PC-3 (cell line): ENCODE data around the gene SLAMF6. TPM values are rescaled to one million over a fixed set of nuclear protein-coding genes. Genes with fewer than 3 reads are reported as not detected.

Experiments used
- ATAC-seq: fragments of 200-7000 bp; cut with Tn5 transposase; 2 replicates; pipeline ENCODE4 v1.9.1; 2020; ENCODE audit warnings: mild to moderate bottlenecking, moderate library complexity
- BruUV-seq: library from RNA; stranded (reverse); fragments of 400-500 nt; replicated peaks from 2 replicates; lab custom pipeline; 2021; lab: Mats Ljungman, UMichigan
- CTCF ChIA-PET: fragments of 300-600 bp; sonication (Branson Sonifier 250); formaldehyde crosslinking; loops from one replicate; lab custom pipeline; 2022; ENCODE audit warnings: antibody characterized with exemption; lab: Charles Lee
- POLR2A ChIA-PET: fragments of 300-600 bp; sonication (Branson Sonifier 250); formaldehyde crosslinking; loops from one replicate; lab custom pipeline; 2022; ENCODE audit warnings: antibody characterized with exemption; ENCODE audit not compliant: unreplicated experiment; lab: Charles Lee
- DNase-seq: peaks from one replicate; pipeline ENCODE4 v3.0.0-alpha.2; 2015
- H2AFZ ChIP-seq: fragments of 300-600 bp; sonication (generic); 2 replicates; pipeline ENCODE4 v1.6.0; 2016; ENCODE audit warnings: antibody characterized with exemption, low read length
- H3F3A ChIP-seq: fragments of 300-600 bp; sonication (generic); one replicate; pipeline ENCODE4 v1.6.0; 2017; ENCODE audit warnings: antibody characterized with exemption, low read length, control low read depth, mild to moderate bottlenecking; ENCODE audit not compliant: unreplicated experiment
- H3K27ac ChIP-seq: fragments of 300-600 bp; sonication (generic); 2 replicates; pipeline ENCODE4 v1.5.1; 2016; ENCODE audit warnings: mild to moderate bottlenecking, low read length
- H3K27me3 ChIP-seq: fragments of 300-600 bp; sonication (generic); 2 replicates; pipeline ENCODE4 v1.6.1; 2016; ENCODE audit warnings: low read length, mixed read lengths
- H3K36me3 ChIP-seq: fragments of 300-600 bp; sonication (generic); 2 replicates; pipeline ENCODE4 v1.6.1; 2016; ENCODE audit warnings: low read depth, mixed run types, low read length, mixed read lengths
- H3K4me1 ChIP-seq: fragments of 300-600 bp; sonication (generic); 2 replicates; pipeline ENCODE4 v1.5.1; 2016; ENCODE audit warnings: low read length; ENCODE audit not compliant: insufficient read depth
- H3K4me2 ChIP-seq: fragments of 300-600 bp; sonication (generic); 2 replicates; pipeline ENCODE4 v1.6.0; 2016; ENCODE audit warnings: low read length
- H3K4me3 ChIP-seq: fragments of 300-600 bp; sonication (generic); 2 replicates; pipeline ENCODE4 v1.5.1; 2016; ENCODE audit warnings: mild to moderate bottlenecking, low read length, mixed read lengths
- H3K79me2 ChIP-seq: fragments of 300-600 bp; sonication (generic); 2 replicates; pipeline ENCODE4 v1.6.1; 2017; ENCODE audit warnings: low read length, mixed read lengths
- H3K9ac ChIP-seq: fragments of 300-600 bp; sonication (generic); 2 replicates; pipeline ENCODE4 v1.6.0; 2016; ENCODE audit warnings: mild to moderate bottlenecking, low read length
- H3K9me2 ChIP-seq: fragments of 300-600 bp; sonication (generic); replicated peaks from 2 replicates; pipeline ENCODE4 v1.6.1; 2016; ENCODE audit warnings: mixed run types, low read length, mixed read lengths
- H3K9me3 ChIP-seq: fragments of 300-600 bp; sonication (generic); 2 replicates; pipeline ENCODE4 v1.6.1; 2016; ENCODE audit warnings: low read length, mixed read lengths
- H4K20me1 ChIP-seq: fragments of 300-600 bp; sonication (generic); 2 replicates; pipeline ENCODE4 v1.6.1; 2016; ENCODE audit warnings: low read length, mixed read lengths
- EZH2 ChIP-seq: fragments of 300-600 bp; sonication (generic); IDR thresholded peaks from one replicate; pipeline ENCODE4 v1.6.1; 2017; ENCODE audit warnings: antibody characterized with exemption, mild to moderate bottlenecking, low read length; ENCODE audit not compliant: unreplicated experiment
- EZH2phosphoT487 ChIP-seq: fragments of 300-600 bp; sonication (generic); IDR thresholded peaks from 2 replicates; pipeline ENCODE4 v1.6.1; 2018; ENCODE audit warnings: mild to moderate bottlenecking, antibody characterized with exemption, low read length, borderline replicate concordance
- intact Hi-C: fragments of 100-400 bp; cut with micrococcal nuclease; formaldehyde crosslinking; loops from 2 replicates; pipeline ENCODE4 v1.9.0; 2023
- total RNA-seq: library from RNA; depleted of rRNA; stranded (reverse); fragments of >200 nt; gene quantifications from 2 replicates; pipeline ENCODE4 v1.2.3, GENCODE V29; 2014
- TF ChIP-seq, protein P1 (sequence below): fragments of 300-600 bp; sonication (generic); conservative IDR thresholded peaks from 2 replicates; pipeline ENCODE4 v1.5.1; 2017; ENCODE audit warnings: antibody characterized with exemption, low read depth, mild to moderate bottlenecking, low read length

The SLAMF6 gene
- total RNA-seq, 1 experiment from 2014 or later, result not detected

DNA sequence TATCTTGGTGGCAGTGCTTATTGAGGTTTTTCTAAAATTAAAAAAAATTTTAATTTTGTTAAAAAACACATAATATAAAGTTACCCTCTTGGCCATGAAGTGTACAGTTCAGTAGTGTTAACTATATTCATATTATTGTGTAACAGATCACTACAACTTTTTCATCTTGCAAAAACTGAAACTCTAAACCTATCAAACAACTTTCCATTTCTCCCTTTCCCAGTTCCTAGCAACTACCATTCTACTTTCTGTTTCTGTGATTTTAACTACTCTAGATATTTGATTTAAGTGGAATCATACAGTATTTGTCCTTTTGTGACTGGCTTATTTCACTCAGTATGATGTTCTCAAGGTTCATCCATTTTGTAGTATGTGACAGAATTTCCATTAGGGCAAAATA is 55.5 kb downstream of the SLAMF6 start:
- intact Hi-C loops, result no loop called here
- Histone ChIP-seq H3K9me3 (no peaks in the 10 kb centered on the region), H4K20me1 (no peaks in the 10 kb centered on the region), H3K9me2 (no peaks in the 10 kb centered on the region), H3K27me3 (peaks cover 74% of the 10 kb centered on the region), H3K36me3 (no peaks in the 10 kb centered on the region), H3K9ac (no peak overlapping the region), H3F3A (no peaks in the 10 kb centered on the region), H3K27ac (no peak overlapping the region), H3K4me1 (no peaks in the 10 kb centered on the region), H2AFZ (no peak overlapping the region), H3K4me3 (no peak overlapping the region), H3K79me2 (no peaks in the 10 kb centered on the region), H3K4me2 (no peak overlapping the region)
- DNase-seq (no peak), ATAC-seq (no peak)
- ChIA-PET CTCF (no interaction called here), POLR2A (no interaction called here)
- no TSS peak for BruUV-seq
- TF ChIP-seq EZH2, result no peak
- TF ChIP-seq EZH2phosphoT487, result no peak
- TF ChIP-seq, protein P1, sequence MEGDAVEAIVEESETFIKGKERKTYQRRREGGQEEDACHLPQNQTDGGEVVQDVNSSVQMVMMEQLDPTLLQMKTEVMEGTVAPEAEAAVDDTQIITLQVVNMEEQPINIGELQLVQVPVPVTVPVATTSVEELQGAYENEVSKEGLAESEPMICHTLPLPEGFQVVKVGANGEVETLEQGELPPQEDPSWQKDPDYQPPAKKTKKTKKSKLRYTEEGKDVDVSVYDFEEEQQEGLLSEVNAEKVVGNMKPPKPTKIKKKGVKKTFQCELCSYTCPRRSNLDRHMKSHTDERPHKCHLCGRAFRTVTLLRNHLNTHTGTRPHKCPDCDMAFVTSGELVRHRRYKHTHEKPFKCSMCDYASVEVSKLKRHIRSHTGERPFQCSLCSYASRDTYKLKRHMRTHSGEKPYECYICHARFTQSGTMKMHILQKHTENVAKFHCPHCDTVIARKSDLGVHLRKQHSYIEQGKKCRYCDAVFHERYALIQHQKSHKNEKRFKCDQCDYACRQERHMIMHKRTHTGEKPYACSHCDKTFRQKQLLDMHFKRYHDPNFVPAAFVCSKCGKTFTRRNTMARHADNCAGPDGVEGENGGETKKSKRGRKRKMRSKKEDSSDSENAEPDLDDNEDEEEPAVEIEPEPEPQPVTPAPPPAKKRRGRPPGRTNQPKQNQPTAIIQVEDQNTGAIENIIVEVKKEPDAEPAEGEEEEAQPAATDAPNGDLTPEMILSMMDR, result no peak

DNA sequence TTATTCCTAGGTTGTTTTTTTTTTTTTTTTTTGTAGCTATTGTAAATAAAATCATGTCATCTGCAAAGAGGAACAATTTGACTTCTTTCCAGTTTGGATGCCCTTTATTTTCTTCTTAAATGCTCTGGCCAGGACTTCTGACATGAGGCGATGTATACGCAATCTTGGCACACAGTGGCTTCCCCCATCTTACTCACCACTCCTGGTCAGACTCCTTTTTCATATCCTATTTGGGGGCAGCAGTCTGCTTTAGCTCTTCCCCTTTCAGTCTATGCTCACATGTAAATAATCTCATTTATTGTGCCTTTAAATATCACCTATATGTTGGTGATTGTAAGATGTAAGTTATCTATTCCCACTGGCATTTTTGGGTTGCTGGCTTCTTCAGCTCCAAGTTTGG is 56.1 kb downstream of the SLAMF6 start:
- no TSS peak for BruUV-seq
- Histone ChIP-seq H3K27ac (no peak overlapping the region), H2AFZ (no peak overlapping the region), H3K9me3 (no peaks in the 10 kb centered on the region), H3K9ac (no peak overlapping the region), H3K4me2 (no peak overlapping the region), H4K20me1 (no peaks in the 10 kb centered on the region), H3K36me3 (no peaks in the 10 kb centered on the region), H3K9me2 (no peaks in the 10 kb centered on the region), H3K4me3 (no peak overlapping the region), H3K4me1 (no peaks in the 10 kb centered on the region), H3K79me2 (no peaks in the 10 kb centered on the region), H3K27me3 (peaks cover 67% of the 10 kb centered on the region), H3F3A (no peaks in the 10 kb centered on the region)
- ChIA-PET POLR2A (no interaction called here), CTCF (no interaction called here)
- ATAC-seq (no peak), DNase-seq (no peak)
- TF ChIP-seq, protein P1, result no peak
- TF ChIP-seq EZH2, result no peak
- no peak for TF ChIP-seq EZH2phosphoT487
- intact Hi-C loops, result no loop called here

DNA sequence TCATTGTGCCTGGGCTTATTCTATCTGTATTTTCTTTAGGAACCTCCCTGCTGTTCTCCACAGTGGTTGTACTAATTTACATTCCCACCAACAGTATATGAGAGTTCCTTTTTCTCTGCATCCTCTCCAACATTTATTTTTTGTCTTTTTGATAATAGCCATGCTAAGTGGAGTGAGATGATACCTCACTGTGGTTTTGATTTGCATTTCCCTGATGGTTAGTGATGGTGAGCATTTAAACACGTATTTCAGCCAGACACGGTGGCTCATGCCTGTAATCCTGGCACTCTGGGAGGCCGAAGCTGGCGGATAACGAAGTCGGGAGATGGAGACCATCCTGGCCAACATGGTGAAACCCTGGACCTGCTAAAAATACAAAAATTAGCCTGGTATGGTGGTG is 57.9 kb downstream of the SLAMF6 start:
- Histone ChIP-seq H3K36me3 (no peaks in the 10 kb centered on the region), H3F3A (no peaks in the 10 kb centered on the region), H2AFZ (no peak overlapping the region), H3K79me2 (no peaks in the 10 kb centered on the region), H3K9ac (no peak overlapping the region), H3K4me3 (no peak overlapping the region), H3K27ac (no peak overlapping the region), H3K9me3 (no peaks in the 10 kb centered on the region), H4K20me1 (no peaks in the 10 kb centered on the region), H3K9me2 (no peaks in the 10 kb centered on the region), H3K27me3 (peaks cover 60% of the 10 kb centered on the region), H3K4me1 (no peaks in the 10 kb centered on the region), H3K4me2 (no peak overlapping the region)
- DNase-seq, result no peak
- ChIA-PET CTCF (no interaction called here), POLR2A (no interaction called here)
- no peak for TF ChIP-seq EZH2phosphoT487
- TF ChIP-seq, protein P1, result no peak
- no peak for TF ChIP-seq EZH2
- intact Hi-C loops, result no loop called here
- no peak for ATAC-seq
- BruUV-seq, result no TSS peak
